ENCODE data around the gene EHD4.

The EHD4 gene

DNA sequence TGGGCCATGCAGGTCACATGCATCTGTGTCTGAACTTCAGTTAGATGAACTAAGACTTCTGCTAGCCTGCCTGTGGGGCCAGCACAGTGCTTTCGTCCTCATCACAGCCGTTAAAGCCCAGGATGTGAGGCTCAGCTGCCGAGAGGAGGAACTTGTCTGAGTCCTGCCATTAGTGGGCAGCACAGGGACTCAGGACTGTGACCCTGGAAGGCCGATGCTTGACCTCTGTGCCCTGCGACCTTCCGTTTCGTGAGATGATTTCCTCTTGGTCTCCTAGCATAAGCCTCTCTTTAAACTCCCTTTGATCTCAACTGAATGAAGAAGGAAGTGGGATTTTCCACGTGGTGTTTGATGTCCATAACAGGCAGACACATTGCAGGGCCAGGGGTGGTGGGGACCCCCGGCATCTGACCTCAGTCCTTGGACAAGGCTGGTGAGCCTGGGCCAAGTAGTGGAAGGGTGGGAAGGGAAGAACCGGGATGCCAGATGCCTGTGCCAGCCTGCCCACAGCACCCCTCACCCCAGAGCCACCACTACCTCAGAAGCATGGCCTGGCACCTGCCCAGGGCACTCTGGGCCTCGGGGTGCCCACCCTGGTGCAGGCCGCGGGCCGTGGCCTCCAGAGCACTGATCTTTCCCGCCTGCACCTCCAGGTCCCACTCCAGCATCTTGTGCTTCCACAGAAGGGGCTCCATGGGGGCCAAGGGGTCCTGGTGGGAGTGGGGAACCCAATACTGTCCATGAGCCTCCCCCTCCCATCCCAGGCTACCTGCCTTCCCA lies 112.1 kb downstream of the EHD4 start:
- TF ChIP-seq GATA1 (IDR thresholded peaks at IDR 0.05; ENCODE audit: low read depth, low read length) (no peak), POLR2A (IDR thresholded peaks at IDR 0.05; ENCODE audit: low read length) (no peak)
- peak in 1 of 2 experiments; percentile 10 for DNase-seq

- TF ChIP-seq POLR2A (IDR thresholded peaks at IDR 0.05; ENCODE audit: low read length) (no peak), GATA1 (IDR thresholded peaks at IDR 0.05; ENCODE audit: low read depth, low read length) (no peak)
- no peak for DNase-seq
Observed at GRCh38 chr15:41858756-41859155, 113.6 kb downstream of the EHD4 start.

DNA sequence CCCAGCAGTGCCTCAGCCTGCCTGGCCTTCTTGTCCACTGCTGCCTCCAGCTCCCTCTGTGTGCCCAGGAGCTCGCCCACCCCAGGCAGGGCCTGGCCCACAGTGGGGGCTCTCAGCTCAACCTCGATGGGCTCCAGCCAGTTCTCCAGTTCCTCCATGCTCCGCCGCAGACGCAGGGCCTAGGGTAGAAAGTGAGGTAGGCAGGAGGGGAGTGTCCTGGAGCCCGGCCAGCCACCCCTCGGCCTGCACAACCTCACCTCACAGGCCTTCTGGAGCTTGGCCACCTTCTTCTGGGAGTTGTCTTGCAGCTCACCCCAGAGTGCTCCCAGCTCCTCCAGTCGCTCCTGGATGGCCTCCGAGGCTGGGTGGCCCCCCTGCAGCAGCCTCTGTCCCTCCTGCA lies 115.0 kb downstream of the EHD4 start:
- DNase-seq, result no peak
- TF ChIP-seq POLR2A (IDR thresholded peaks at IDR 0.05; ENCODE audit: low read length), result no peak
- TF ChIP-seq GATA1 (IDR thresholded peaks at IDR 0.05; ENCODE audit: low read depth, low read length), result no peak

GRCh38 chr15:41856716-41857115 lies 115.6 kb downstream of the EHD4 start:
- no peak for DNase-seq
- no peak for TF ChIP-seq GATA1 (IDR thresholded peaks at IDR 0.05; ENCODE audit: low read depth, low read length)
- no peak for TF ChIP-seq POLR2A (IDR thresholded peaks at IDR 0.05; ENCODE audit: low read length)

GRCh38 chr15:41856262-41856661 lies 116.1 kb downstream of the EHD4 start:
- TF ChIP-seq GATA1 (IDR thresholded peaks at IDR 0.05; ENCODE audit: low read depth, low read length) (no peak), POLR2A (IDR thresholded peaks at IDR 0.05; ENCODE audit: low read length) (no peak)
- DNase-seq, result no peak

DNA sequence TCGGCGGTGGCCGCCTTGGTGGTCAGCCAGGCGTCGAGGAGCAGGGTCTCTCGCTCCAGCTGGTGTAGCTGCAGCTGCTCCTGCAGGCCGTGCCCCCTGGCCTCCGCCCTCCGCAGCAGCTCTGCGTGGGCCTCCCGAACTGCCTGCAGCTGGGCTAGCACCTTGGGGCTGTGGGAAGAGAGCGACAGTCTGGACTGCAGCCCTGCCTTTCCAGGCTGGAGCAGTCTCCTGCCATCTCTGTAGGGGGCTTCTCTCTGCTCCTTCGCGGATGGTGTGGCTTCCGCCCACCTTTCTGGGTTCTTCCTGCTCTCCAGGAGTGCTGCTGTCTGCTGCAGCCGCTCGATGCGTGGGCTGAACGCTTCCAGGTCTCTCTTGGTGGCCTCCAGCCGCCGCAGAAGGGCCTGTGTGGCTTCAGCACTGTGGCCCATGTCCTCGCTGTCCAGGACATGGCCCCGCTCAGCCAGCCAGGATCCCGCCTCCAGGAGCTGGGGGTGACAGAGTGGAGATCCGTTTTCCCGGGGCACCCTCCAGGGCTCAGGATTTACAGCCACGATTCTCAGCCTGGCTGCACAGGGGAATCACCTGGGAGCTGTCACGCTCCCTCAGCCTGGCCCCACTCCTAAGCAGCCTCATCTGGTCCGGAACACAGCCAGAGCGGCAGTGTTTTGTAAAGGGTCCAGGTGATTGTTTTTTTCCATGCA lies 116.9 kb downstream of the EHD4 start:
- TF ChIP-seq GATA1 (IDR thresholded peaks at IDR 0.05; ENCODE audit: low read depth, low read length) (no peak), POLR2A (IDR thresholded peaks at IDR 0.05; ENCODE audit: low read length) (no peak)
- no peak for DNase-seq

DNA sequence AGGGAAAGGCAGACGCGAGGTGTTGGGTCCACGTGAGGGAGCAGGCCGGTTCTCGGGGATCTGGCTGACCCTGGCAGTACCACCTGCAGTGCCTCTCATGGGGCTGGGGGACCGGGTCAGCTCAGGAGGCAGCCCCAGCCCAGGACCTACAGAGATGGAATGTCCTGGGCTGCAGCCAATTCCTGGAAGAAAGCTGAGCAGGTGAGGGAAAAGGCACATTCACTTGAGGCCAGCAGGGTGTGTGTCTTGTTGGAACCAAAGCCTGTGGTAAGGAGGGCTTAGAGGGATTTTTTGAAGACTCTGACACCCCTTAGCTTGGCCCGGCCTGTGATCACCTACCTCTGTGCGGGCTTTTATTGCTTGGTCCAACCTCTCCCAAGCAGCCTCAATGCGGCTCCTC lies 117.9 kb downstream of the EHD4 start:
- DNase-seq, result no peak

DNA sequence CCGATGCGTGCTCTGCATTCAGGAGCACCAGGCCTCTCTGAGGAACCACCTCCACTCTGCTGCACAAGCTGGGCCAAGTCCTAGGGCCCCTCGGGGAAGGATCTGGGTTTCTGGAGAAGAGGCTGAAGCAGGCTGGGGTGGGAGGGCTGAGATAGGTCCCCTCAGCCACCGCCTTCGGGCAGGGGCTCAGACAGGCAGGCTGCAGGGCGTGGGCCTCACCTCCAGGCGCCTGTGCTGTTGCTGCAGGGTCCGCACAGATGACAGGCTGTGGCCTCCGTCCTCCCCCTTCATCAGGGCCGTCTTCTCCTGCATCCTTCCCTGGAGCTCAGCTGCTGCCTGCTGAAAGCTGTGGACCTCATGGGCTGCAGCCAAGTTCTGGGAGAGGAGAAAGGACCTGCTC lies 118.5 kb downstream of the EHD4 start:
- no peak for TF ChIP-seq POLR2A (IDR thresholded peaks at IDR 0.05; ENCODE audit: low read length)
- DNase-seq, result no peak

More for the DNA sequence above, 117.9 kb downstream of the EHD4 start:
- TF ChIP-seq POLR2A (IDR thresholded peaks at IDR 0.05; ENCODE audit: low read length), result no peak
- no peak for TF ChIP-seq GATA1 (IDR thresholded peaks at IDR 0.05; ENCODE audit: low read depth, low read length)

- no peak for TF ChIP-seq POLR2A (IDR thresholded peaks at IDR 0.05; ENCODE audit: low read length)
- TF ChIP-seq GATA1 (IDR thresholded peaks at IDR 0.05; ENCODE audit: low read depth, low read length), result no peak
Observed at GRCh38 chr15:41852736-41853590, 119.4 kb downstream of the EHD4 start.

GRCh38 chr15:41851755-41852370 lies 120.5 kb downstream of the EHD4 start:
- no peak for DNase-seq
- TF ChIP-seq POLR2A (IDR thresholded peaks at IDR 0.05; ENCODE audit: low read length), result no peak
- no peak for TF ChIP-seq GATA1 (IDR thresholded peaks at IDR 0.05; ENCODE audit: low read depth, low read length)

More at GRCh38 chr15:41852736-41853590, 119.4 kb downstream of the EHD4 start:
- no peak for DNase-seq

- TF ChIP-seq GATA1 (IDR thresholded peaks at IDR 0.05; ENCODE audit: low read depth, low read length) (no peak), POLR2A (IDR thresholded peaks at IDR 0.05; ENCODE audit: low read length) (no peak)
- no peak for DNase-seq
Observed at GRCh38 chr15:41851167-41851523, 121.2 kb downstream of the EHD4 start.

- no peak for DNase-seq
- TF ChIP-seq GATA1 (IDR thresholded peaks at IDR 0.05; ENCODE audit: low read depth, low read length), result no peak
- TF ChIP-seq POLR2A (IDR thresholded peaks at IDR 0.05; ENCODE audit: low read length), result no peak
Observed at GRCh38 chr15:41850482-41851166, 121.7 kb downstream of the EHD4 start.

DNA sequence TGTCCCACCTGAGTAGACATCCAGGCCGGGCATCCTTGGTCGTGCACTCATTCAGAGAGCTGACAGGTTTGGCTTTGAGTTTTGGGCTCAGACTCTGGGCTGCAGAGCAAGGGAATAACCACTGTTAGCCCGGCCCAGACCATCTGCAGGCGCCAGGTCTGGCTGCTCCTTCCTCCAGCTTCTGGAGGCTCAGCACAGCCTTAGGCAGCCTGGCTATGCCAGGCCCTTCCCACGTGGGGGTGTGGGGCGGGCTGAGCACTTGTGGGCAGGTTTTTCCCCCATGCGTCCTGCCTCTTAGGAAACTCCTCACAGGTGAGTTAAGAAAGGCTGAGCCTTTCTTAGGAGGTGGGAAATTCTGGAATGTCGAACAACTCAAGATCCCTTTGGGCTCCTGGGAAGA lies 122.5 kb downstream of the EHD4 start:
- no peak for DNase-seq
- TF ChIP-seq POLR2A (IDR thresholded peaks at IDR 0.05; ENCODE audit: low read length) (no peak), GATA1 (IDR thresholded peaks at IDR 0.05; ENCODE audit: low read depth, low read length) (no peak)

Measured in erythroblast (primary cell).